Measurements from ENCODE around the gene ZNF629. TPM values are rescaled to one million over a fixed set of nuclear protein-coding genes. Genes with fewer than 3 reads are reported as not detected.

The ZNF629 gene
- total and polyA plus RNA-seq, 2 donors (not counting 1 experiment from before 2014, with no cell fraction given), result 5.8 to 7.3 TPM

DNA sequence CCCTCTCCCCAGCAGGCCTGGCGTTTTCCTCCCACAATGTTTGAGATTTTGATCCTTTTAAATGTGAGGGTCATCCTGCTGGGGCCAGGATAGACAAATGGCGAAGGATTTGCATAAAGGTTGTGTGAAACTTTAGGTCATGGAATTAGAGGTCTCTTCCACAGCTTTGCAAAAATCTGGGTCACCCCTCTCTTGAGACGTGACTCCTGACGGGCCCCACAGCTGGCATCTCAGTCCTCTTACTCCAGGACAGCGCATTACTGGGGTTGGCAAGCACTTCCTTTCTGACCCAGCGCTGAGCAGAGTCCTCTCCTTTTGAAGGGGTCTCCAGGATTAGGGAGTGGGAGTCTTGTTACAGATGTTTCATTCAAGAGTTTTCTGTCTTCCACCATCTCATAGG, 7.4 kb downstream of the ZNF629 start:
- Histone ChIP-seq H3K36me3 (ENCODE audit: control insufficient read depth, insufficient read depth, low read length) (peaks cover 16% of the 10 kb centered on the region), H3K79me2 (ENCODE audit: control insufficient read depth, insufficient read depth, low read length) (no peaks in the 10 kb centered on the region)
- TF ChIP-seq EZH2 (IDR thresholded peaks at IDR 0.05; ENCODE audit: low read length, missing control alignments), result no peak
- TF ChIP-seq, protein P1, sequence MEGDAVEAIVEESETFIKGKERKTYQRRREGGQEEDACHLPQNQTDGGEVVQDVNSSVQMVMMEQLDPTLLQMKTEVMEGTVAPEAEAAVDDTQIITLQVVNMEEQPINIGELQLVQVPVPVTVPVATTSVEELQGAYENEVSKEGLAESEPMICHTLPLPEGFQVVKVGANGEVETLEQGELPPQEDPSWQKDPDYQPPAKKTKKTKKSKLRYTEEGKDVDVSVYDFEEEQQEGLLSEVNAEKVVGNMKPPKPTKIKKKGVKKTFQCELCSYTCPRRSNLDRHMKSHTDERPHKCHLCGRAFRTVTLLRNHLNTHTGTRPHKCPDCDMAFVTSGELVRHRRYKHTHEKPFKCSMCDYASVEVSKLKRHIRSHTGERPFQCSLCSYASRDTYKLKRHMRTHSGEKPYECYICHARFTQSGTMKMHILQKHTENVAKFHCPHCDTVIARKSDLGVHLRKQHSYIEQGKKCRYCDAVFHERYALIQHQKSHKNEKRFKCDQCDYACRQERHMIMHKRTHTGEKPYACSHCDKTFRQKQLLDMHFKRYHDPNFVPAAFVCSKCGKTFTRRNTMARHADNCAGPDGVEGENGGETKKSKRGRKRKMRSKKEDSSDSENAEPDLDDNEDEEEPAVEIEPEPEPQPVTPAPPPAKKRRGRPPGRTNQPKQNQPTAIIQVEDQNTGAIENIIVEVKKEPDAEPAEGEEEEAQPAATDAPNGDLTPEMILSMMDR (conservative IDR thresholded peaks at IDR 0.05 in 1 of 2, IDR thresholded peaks at IDR 0.05 in 1 of 2; ENCODE audit: low read depth in 1 of 2, low read length in 2 of 2), result no peak

DNA sequence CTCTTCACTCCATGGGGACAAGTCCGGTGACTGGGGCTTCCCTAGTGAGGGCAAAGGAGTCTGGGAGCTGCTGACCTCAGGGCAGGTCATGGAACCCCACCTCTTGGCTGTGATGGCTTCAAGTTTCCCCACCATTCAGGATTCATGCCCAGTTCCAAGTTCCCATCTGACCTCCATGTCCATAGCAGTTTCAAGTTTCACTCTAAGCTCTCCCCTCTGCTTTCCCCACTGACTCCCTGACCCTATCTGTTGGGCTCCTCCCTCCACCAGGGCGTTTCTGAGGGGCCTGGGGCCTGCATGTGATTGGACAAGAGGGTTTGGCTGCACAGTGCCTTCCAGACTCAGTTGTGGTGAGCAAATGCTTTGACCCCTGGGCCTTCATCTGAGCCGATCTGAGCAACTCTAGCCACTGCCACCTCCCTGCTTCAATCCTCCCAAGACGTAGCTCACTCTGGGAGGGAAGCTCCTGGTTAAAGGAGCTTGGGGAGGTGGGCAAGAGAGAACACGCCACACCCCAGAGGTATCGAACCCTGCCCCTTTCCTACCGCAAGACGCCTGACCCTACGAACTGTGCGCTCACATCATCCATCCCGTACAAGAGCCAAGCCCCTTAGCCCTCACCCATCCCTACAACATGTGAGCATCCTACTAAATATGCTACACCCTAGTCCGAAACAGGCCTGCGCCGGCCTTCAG, 8.3 kb downstream of the ZNF629 start:
- Histone ChIP-seq H3K9ac (ENCODE audit: insufficient read depth, low read length) (no peak overlapping the region), H3K36me3 (ENCODE audit: control insufficient read depth, insufficient read depth, low read length) (peaks cover 21% of the 10 kb centered on the region), H3K27ac (ENCODE audit: insufficient read depth, low read length) (no peak overlapping the region), H2AFZ (ENCODE audit: low read length) (no peak overlapping the region), H3K4me1 (ENCODE audit: control insufficient read depth, extremely low read depth, insufficient read depth, low read length) (peaks cover 12% of the 10 kb centered on the region), H3K9me3 (ENCODE audit: control insufficient read depth, insufficient read depth, low read depth, low read length) (no peaks in the 10 kb centered on the region), H3K4me2 (ENCODE audit: extremely low read depth, insufficient read depth, low read length) (no peak overlapping the region), H3K4me3 (replicated peaks in 1 of 4; ENCODE audit: control extremely low read depth in 1 of 4, insufficient read depth in 1 of 4, low read depth in 3 of 4, low read length in 4 of 4) (no peak overlapping the region), H3K79me2 (ENCODE audit: control insufficient read depth, insufficient read depth, low read length) (no peaks in the 10 kb centered on the region), H3K27me3 (ENCODE audit: control insufficient read depth, insufficient read depth, low read length) (no peaks in the 10 kb centered on the region), H4K20me1 (ENCODE audit: control insufficient read depth, extremely low read depth, insufficient read depth, low read length) (no peaks in the 10 kb centered on the region)
- DNase-seq (ENCODE audit: low read depth in 2 of 2), result peak in 1 of 2 donors; percentile 88
- no peak for TF ChIP-seq EZH2 (IDR thresholded peaks at IDR 0.05; ENCODE audit: low read length, missing control alignments)
- TF ChIP-seq, protein P1 (conservative IDR thresholded peaks at IDR 0.05 in 1 of 2, IDR thresholded peaks at IDR 0.05 in 1 of 2; ENCODE audit: low read depth in 1 of 2, low read length in 2 of 2), result no peak

More for the DNA sequence above, 7.4 kb downstream of the ZNF629 start:
- no peak overlapping the region for H3K27ac ChIP-seq (ENCODE audit: insufficient read depth, low read length)
- DNase-seq (ENCODE audit: low read depth in 2 of 2), result no peak
- H2AFZ ChIP-seq (ENCODE audit: low read length), result no peak overlapping the region
- no peaks in the 10 kb centered on the region for H4K20me1 ChIP-seq (ENCODE audit: control insufficient read depth, extremely low read depth, insufficient read depth, low read length)
- H3K4me3 ChIP-seq (replicated peaks in 1 of 4; ENCODE audit: control extremely low read depth in 1 of 4, insufficient read depth in 1 of 4, low read depth in 3 of 4, low read length in 4 of 4), result no peak overlapping the region
- peaks cover 12% of the 10 kb centered on the region for H3K4me1 ChIP-seq (ENCODE audit: control insufficient read depth, extremely low read depth, insufficient read depth, low read length)
- no peaks in the 10 kb centered on the region for H3K9me3 ChIP-seq (ENCODE audit: control insufficient read depth, insufficient read depth, low read depth, low read length)
- H3K4me2 ChIP-seq (ENCODE audit: extremely low read depth, insufficient read depth, low read length), result no peak overlapping the region
- H3K9ac ChIP-seq (ENCODE audit: insufficient read depth, low read length), result no peak overlapping the region
- H3K27me3 ChIP-seq (ENCODE audit: control insufficient read depth, insufficient read depth, low read length), result no peaks in the 10 kb centered on the region

DNA sequence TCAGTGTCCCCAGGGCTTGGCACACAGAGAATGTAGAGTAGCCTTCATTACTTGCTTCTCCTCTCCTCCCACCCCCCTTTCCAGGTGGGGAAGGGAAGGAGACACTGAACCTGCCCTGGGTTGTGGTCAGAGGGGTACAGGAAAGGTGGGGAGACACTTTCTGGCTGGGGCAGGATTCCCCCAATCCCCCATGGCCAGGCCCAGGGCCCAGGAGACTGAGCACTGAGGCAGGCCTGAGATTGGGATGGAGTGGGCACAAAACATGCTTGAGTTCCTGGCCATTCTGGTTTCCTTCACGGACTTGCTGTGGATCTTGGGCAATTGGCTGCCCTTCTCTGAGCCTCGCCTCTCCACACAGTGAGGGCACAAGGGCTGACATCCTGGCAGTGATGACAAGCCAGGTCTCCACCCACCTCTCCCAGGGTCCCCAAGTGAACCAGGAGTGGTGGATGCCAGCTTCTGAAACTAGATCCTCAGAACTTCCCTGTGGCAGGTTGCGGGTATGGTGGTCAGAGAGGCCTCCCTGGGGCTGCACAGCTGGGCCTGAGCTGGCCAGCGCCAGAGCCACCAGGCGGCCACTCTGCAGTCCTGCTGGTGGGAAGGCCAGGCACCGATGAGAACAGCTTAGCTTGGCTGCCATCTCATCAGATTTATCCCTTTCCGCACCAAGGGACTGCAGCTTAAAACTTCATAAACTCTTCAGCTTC, 9.3 kb downstream of the ZNF629 start:
- H3K4me2 ChIP-seq (ENCODE audit: extremely low read depth, insufficient read depth, low read length), result no peak overlapping the region
- H3K4me1 ChIP-seq (ENCODE audit: control insufficient read depth, extremely low read depth, insufficient read depth, low read length), result peaks cover 12% of the 10 kb centered on the region
- H4K20me1 ChIP-seq (ENCODE audit: control insufficient read depth, extremely low read depth, insufficient read depth, low read length), result no peaks in the 10 kb centered on the region
- no peak for DNase-seq (ENCODE audit: low read depth in 2 of 2)
- no peaks in the 10 kb centered on the region for H3K79me2 ChIP-seq (ENCODE audit: control insufficient read depth, insufficient read depth, low read length)
- no peak overlapping the region for H3K9ac ChIP-seq (ENCODE audit: insufficient read depth, low read length)
- no peak overlapping the region for H3K27ac ChIP-seq (ENCODE audit: insufficient read depth, low read length)
- no peak overlapping the region for H3K4me3 ChIP-seq (replicated peaks in 1 of 4; ENCODE audit: control extremely low read depth in 1 of 4, insufficient read depth in 1 of 4, low read depth in 3 of 4, low read length in 4 of 4)
- H3K9me3 ChIP-seq (ENCODE audit: control insufficient read depth, insufficient read depth, low read depth, low read length), result no peaks in the 10 kb centered on the region
- no peaks in the 10 kb centered on the region for H3K27me3 ChIP-seq (ENCODE audit: control insufficient read depth, insufficient read depth, low read length)
- H3K36me3 ChIP-seq (ENCODE audit: control insufficient read depth, insufficient read depth, low read length), result peaks cover 18% of the 10 kb centered on the region
- no peak overlapping the region for H2AFZ ChIP-seq (ENCODE audit: low read length)
- TF ChIP-seq EZH2 (IDR thresholded peaks at IDR 0.05; ENCODE audit: low read length, missing control alignments), result no peak
- TF ChIP-seq, protein P1 (conservative IDR thresholded peaks at IDR 0.05 in 1 of 2, IDR thresholded peaks at IDR 0.05 in 1 of 2; ENCODE audit: low read depth in 1 of 2, low read length in 2 of 2), result no peak
